KOPT-K1 (cell line): ENCODE data around the gene SEC14L5.
"Not testable (repeated sequence)": the region's sequence is repeated elsewhere in the genome, so short reads cannot be mapped to it uniquely, and the experiment has no call there.

Experiments
- H3K27ac ChIP-seq: fragments of 200-600 bp; sonication (generic); 2 replicates; pipeline ENCODE4 v1.5.1; 2016; ENCODE audit warnings: antibody characterized with exemption, mild to moderate bottlenecking, low read depth, low read length; ENCODE audit not compliant: poor library complexity, severe bottlenecking
- H3K36me3 ChIP-seq: fragments of 200-600 bp; sonication (generic); 2 replicates; pipeline ENCODE4 v1.5.1; 2017; ENCODE audit warnings: antibody characterized with exemption, mild to moderate bottlenecking, low read length, moderate library complexity; ENCODE audit not compliant: insufficient read depth
- H3K9me3 ChIP-seq: fragments of 200-600 bp; sonication (generic); 2 replicates; pipeline ENCODE4 v1.5.1; 2017; ENCODE audit warnings: antibody characterized with exemption, low read length, mild to moderate bottlenecking; ENCODE audit not compliant: insufficient read depth, poor library complexity, severe bottlenecking

The SEC14L5 gene

DNA sequence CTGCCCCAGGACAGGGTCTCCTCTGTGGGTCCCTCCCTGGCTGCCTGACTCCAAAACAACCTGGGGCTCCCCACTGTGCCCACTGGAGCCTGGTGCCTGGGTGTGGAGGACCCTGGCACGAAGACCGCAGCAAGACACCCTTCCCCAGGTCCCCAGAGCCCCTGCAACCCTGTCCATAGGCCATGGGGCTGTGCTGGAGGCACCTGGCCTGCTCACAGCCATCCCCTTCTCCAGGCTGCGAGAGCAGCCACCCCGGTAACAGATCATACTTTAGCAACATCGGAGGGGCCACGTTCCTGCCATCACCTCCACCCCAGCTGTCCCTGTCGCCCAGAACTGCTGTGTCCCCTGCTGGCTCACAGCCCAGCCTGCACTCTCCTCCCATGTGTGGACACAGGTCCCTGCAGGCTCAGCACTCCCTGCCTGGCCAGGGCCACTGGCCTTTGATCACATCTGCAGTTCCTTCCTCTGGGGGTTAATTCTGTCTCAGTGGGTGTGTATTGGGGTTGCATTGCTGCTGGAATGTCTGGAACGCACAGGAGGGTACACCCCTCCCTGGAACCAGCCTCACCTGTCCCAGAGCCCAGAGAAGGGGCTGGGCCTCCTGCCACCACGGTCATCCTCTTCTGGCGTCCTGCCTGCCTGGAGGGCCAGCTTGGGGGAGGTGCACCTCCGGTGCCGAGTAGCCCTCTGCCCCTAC, 33.4 kb upstream of the SEC14L5 start:
- H3K9me3 ChIP-seq, result peaks cover 12% of the 10 kb centered on the region
- H3K27ac ChIP-seq, result no peak overlapping the region
- H3K36me3 ChIP-seq, result no peaks in the 10 kb centered on the region

DNA sequence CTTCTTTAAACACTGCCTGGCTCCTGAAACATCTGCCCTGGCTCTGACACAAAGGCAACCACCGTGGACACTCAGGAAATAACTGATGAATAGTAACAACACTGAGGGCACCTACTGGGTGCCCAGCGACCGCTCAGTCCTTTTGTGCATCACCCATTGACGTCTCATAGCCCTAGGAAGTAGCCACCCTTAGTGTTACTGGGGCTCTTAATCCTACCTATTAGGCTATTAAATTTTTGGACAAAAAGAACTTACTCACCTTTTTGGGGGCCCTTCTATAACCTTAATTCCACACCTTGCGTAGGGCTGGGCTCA, 32.9 kb upstream of the SEC14L5 start:
- H3K36me3 ChIP-seq, result no peaks in the 10 kb centered on the region
- H3K9me3 ChIP-seq, result peaks cover 12% of the 10 kb centered on the region
- H3K27ac ChIP-seq, result no peak overlapping the region

DNA sequence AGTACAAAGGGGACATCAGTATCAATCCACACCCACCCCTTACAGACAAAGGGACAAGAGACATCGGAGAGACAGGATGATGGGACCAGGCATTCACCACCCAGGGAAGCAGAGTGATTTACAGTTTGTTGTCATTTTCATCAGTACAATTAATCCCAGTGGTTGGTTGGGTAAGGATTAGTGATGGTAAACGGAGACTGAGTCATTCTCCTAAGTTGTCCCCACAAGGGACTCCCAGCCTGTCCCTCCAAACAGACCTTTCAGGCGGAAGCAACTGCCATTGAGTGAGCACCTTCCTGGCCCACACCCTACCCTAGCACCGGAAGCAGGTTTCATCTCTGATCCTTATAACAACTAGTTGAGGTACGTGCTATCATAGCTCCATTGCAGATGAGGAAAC, 32.3 kb upstream of the SEC14L5 start:
- Histone ChIP-seq H3K9me3 (peaks cover 12% of the 10 kb centered on the region), H3K36me3 (no peaks in the 10 kb centered on the region), H3K27ac (no peak overlapping the region)

DNA sequence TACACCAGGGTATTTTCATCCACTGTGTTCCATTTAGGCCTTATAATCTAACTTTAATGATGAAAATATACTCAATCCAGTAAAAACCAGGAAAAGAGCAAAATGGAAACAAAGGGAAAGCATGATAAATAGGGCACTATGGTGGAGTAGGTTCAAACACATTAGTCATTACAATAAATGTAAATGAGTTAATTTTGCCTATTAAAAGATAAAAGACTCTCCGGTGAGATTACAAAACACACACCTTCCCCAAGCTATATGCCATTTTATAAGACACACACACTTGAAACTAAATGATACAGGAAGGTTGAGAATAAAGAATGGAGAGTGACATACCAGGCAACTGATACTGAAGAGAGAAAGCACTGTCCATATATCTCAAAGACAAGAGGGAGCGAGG, 31.2 kb upstream of the SEC14L5 start:
- Histone ChIP-seq H3K36me3 (no peaks in the 10 kb centered on the region), H3K27ac (no peak overlapping the region), H3K9me3 (peaks cover 12% of the 10 kb centered on the region)

DNA sequence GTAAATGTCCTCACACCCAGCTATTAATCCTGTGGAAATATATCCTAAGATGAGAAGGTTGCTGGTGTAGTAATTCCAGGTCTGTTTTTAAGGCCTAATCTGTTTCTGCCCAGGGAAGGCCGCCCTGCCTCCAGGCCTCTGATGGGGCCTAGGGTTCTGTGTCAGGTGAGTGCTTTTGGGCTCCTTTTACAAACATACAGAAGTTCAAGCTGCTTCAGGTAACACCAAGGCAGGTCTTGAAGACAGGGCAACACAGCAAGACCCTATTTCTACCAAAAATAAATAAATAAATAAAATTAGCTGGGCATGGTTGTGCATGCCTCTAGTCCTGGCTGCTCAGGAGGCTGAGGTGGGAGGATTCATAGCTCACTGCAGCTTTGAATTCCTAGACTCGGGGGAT, 30.5 kb upstream of the SEC14L5 start:
- Histone ChIP-seq H3K9me3 (peaks cover 12% of the 10 kb centered on the region), H3K27ac (no peak overlapping the region), H3K36me3 (no peaks in the 10 kb centered on the region)

DNA sequence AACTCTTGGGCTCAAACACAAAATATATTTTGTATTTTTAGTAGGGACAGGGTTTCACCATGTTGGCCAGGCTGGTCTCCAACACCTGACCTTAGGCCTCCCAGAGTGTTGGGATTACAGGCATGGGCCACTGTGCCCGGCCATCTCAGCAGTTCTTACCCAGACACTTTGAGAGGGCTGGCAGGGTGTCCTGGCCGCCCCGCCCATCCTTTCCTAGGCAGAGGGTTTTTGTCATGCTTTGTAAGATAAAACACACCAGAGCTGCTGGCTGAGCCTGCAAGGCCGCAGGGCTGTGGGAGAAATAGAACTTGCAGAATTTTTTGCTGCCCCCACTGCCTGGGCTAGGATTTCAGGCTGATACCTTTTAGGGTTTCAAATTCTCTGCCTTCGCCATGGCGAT, 29.9 kb upstream of the SEC14L5 start:
- H3K9me3 ChIP-seq, result peaks cover 12% of the 10 kb centered on the region
- no peak overlapping the region for H3K27ac ChIP-seq
- H3K36me3 ChIP-seq, result no peaks in the 10 kb centered on the region

DNA sequence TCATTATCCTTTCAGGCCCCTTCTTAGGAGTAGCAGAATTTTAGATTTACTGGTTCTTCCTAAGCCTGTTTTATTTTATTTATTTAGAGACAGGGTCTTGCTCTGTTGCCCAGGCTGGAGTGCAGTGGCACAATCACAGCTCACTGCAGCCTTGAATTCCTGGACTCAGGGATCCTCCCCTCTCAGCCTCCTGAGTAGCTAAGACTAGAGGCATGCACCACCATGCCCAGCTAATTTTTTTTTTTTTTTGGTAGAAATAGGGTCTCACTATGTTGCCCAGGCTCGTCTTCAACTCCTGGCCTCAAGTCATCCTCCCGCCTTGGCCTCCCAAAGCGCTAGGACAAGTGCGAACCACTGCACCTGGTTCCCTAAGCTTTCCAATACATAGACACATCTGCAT, 28.5 kb upstream of the SEC14L5 start:
- H3K9me3 ChIP-seq, result peaks cover 12% of the 10 kb centered on the region
- H3K27ac ChIP-seq, H3K36me3 ChIP-seq: not testable (repeated sequence)

DNA sequence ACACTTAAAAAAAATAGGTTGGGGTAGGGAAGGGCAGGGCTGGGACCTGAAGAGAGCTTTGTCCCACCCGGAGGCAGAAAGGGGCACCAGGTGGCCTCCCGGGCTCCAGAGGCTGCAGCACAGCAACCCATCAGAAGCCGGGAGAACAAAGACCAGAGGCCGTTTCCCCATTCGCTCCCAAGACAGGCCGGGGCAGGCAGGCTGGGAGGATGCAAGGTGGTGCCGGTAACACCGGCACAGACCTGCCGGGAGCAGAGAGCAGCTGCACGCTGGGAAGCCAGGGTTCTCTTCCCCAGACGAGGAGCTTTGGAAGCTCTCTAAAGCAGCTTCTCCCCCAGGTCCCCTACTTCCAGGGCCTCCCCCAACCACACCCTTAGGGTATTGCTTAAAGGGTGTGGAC, 26.7 kb upstream of the SEC14L5 start:
- Histone ChIP-seq H3K9me3 (peaks cover 12% of the 10 kb centered on the region), H3K36me3 (no peaks in the 10 kb centered on the region), H3K27ac (no peak overlapping the region)

DNA sequence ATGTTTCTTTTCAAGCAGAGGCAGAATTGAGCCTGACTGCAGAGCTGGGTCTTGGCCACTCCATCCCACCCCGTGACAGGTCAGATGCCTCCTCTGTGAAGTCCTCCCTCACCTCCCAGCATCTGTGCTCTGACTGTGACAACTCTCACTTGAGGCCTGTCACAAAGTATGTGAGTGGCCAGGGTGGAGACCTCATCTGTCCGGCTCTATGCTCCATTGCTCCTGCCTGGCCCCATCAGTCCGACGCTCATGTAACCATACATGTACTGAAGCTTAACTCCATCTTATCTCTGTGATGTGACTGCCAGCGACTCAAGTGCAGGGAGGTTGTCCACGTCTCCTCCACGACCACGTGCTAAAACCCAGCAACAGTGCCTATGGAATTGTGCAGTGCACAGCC, 24.7 kb upstream of the SEC14L5 start:
- no peaks in the 10 kb centered on the region for H3K9me3 ChIP-seq
- no peak overlapping the region for H3K27ac ChIP-seq
- H3K36me3 ChIP-seq, result no peaks in the 10 kb centered on the region

DNA sequence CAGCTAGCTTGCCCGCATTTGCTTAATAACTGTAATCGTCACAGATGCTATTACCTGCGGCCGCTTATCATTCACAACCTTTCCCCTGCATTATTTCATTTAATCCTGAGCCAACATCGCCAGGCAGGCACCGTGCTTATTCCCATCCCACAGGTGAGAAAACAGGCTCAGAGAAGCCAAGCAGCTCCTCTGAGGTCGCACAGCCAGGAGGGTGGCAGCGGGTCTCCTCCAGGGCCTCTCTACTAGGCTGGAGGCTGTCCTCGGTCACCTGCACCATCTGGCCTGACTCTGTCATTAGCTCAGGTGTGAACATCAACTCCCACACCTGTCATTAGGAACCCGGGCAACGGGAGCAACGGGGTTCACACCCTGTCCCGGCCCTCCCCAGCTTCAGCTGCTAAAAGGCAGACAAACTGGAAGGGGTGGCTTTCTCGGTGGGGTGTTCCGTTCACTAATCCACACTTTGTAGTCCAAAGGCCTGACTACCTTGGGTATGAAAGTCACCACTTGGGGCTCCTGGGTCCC, 24.2 kb upstream of the SEC14L5 start:
- H3K27ac ChIP-seq, result no peak overlapping the region
- no peaks in the 10 kb centered on the region for H3K9me3 ChIP-seq
- no peaks in the 10 kb centered on the region for H3K36me3 ChIP-seq

DNA sequence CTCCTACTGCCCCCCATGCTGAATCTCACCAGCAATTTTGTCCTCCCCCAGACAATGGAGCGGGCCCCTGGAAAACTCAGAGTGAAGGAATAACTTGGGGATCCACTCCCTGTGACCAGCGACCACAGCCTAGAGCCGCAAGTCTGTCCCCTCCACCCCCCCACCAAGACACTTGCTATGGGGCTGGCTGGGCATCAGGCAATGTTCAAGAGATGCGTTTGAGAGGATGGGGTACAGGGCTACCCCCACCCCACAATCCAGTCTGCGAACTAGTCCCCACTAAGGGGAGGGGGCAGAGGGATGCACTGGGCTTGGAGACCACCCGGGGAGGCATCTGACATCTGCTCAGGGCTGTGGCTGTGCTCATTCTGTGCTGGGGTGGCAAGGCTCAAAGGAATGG, 23.5 kb upstream of the SEC14L5 start:
- no peaks in the 10 kb centered on the region for H3K36me3 ChIP-seq
- H3K27ac ChIP-seq, result no peak overlapping the region
- no peaks in the 10 kb centered on the region for H3K9me3 ChIP-seq

DNA sequence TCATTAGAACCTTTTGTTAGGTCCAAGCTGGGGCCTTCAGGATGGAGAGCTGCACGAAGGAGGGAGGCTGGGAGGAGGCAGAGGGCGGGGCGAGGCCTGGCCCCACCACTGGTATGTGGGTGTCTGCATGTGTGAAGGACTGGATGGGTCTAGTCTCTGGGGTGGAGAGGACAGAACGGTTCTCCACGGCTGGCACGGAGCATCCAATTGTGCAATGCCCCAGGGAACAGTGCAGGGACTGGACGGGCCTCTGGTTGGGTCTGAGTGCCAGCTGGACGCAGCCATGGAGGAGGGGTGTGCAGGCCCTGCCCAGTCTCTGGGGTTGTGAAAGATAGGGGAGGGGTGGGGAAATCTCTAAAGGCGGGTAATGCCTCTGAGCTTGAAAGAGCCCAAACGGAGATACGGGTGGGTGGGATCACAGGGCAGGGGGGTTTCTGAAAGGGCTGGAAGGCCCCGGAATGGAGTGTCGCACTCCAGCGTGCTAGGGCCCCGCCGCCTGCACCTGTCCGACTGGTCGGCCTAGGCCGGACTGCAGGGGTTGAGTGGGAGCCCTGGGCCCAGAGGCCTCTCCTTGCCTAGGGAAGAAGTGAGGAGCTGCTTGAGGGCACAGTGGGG, 22.8 kb upstream of the SEC14L5 start:
- H3K36me3 ChIP-seq, result no peaks in the 10 kb centered on the region
- no peak overlapping the region for H3K27ac ChIP-seq
- H3K9me3 ChIP-seq, result no peaks in the 10 kb centered on the region

DNA sequence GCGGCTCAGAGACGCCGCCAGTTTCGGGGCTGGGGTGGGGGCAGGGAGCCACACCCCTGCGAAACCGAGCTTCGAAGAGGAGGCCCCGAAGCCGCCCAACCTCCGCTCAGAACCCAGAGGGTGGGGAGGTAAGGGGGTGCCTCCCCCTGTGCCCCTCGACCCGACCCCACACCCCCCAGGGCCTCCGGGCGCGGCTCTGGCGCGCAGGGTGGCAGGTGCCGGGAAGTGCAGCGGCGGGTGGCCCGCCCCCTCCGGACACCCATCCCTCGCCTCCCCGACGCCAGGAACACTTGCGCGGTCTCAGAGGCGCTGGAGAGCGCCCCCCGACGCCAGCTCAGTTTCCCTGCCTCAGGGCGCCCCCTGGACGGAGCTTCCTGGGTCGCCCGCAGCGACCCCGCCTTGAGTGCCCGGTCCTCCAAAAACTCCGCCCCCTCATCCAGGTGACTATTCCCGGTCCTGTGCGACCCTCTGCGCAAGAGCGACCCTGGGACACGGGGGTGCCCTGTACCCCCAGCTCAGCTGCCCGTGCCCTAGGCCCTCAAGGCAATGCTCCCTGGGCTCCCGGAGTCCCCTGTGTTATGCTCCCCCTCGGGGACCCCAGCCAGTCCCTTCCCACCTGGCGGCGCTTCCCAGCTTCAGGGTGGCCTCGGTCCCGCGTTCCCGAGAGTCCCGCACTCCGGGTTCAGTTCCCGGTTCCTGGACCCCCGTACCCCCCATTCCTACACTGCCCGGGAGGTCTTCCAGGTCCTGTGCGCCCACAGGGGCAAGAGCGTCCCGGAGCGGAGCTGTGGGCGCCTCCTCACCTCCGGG, 21.7 kb upstream of the SEC14L5 start:
- no peaks in the 10 kb centered on the region for H3K36me3 ChIP-seq
- H3K9me3 ChIP-seq, result no peaks in the 10 kb centered on the region
- H3K27ac ChIP-seq, result no peak overlapping the region

DNA sequence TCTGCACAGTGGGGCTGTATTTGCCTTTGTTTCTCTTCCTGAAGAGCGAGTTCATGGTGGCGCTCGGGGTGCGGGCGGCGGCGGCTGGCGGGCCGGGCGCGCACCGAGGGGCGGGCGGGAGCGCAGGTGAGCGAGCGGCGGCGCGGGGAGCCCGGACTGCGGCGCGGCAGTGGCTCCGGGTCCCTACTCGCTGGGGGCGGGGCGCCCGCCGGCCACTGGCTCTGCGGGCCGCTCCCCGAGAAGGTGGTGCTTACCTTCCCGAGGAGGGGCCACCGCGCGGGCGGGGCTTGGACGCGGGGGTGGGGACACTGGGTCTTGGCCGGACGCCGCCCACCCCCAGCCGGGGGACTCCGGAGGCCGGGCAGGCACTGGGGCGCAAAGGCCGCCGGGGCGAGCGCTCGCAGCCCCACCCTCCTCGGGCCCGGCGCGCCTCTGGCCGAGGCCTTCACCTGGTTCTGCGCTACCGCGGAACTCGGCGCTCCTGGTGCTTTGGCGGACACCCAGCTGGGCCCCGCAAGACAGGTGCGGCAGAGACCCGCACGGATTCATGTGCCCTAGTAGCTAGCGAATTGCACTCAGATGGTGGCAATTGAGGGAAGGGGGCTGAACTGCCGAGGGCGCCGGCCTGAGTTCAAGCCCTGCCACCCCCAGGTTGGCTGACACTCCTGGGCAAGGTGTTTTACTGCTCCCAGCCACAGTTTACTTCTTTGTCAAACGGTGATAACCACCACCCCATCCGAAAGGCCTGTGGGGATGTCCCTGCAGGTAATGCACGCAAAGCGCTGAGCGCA, 20.9 kb upstream of the SEC14L5 start, which contains the start of gene PPL:
Gene PPL, minus strand, starts transcription at position 158 of the 791 bp plus-strand sequence. Its CDS starts 103 bp downstream, at position 55.
- H3K27ac ChIP-seq, result no peak within 1 kb of the TSS
- H3K36me3 ChIP-seq, result no peaks in the 10 kb centered on the region
- no peaks in the 10 kb centered on the region for H3K9me3 ChIP-seq
